NCI-H748 (cell line): ENCODE results near the gene STEAP1B.
"Not testable (repeated sequence)": the region's sequence is repeated elsewhere in the genome, so short reads cannot be mapped to it uniquely, and the experiment has no call there.

Source experiments
- DNase-seq: peaks from one replicate; lab custom pipeline; 2025; ENCODE audit not compliant: unreplicated experiment; lab: John Stamatoyannopoulos, UW

STEAP1B gene

DNA sequence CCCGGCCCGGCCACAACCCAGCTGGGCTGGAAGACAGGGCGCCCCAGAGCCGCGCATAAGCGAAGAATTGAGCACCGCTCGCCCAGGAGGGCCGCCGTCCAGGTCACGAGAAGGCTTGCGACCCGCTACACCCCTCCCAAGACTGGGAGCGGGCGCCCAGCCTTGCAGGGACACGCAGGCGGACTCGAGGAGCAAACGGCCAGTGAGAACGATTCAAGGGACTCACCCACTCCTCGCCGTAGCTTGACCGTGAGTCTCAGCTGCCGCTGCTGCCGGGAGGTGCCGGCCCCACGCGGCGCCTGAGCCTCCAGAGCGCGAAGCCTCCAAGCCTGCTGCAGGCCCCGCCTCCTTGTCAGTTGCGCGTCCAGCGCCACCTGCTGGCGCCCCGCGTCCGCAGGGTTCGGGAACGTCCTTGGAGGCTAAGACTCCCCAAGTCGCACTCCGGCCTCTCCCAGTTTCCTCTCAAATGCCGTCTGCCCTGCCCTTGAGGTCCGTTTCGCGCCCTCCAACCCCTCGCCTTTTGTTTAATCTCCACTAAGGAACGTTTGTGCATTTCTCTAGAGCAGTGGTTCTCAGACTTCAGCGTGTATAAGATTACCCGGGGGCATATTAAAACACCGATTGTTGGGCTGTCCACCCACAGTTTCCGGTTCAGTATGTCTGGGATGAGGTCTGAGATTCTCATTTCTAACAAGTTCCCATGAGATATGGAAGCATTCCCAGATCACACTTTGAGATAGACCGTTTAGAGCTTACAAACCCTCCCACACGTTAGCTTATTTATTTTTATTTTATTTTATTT, at the start of gene STEAP1B:
Gene STEAP1B, minus strand, starts transcription at position 301 of the 802 bp plus-strand sequence. CDS start 5,333 bp downstream, outside the sequence.
- DNase-seq: peak; percentile 57

GRCh38 chr7:22549051-22549450, 49.1 kb upstream of the STEAP1B start:
- DNase-seq: peak; percentile 44

GRCh38 chr7:22548313-22548712, 48.3 kb upstream of the STEAP1B start:
- DNase-seq: peak; percentile 83

GRCh38 chr7:22546769-22547168, 46.8 kb upstream of the STEAP1B start:
- no peak for DNase-seq

DNA sequence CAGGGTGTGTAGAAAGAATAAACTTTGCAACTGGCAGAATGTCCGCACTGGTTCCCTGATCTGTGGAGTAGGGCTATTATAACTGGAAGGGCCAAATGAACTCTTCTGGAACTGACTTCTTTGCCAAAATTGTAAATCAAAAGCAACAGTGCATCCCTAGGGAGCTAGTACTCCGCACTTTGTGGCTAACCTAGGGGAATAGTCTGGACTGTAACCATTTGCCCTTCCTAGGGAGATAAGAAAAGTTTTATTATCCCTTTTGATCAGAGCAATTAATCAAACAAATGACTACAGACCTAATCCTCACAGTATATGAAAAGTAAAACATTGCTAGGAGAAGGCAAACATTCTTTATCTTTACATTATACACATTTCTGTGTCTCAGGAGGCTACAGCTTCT, 45.5 kb upstream of the STEAP1B start:
- no peak for DNase-seq

GRCh38 chr7:22544245-22544644, 44.3 kb upstream of the STEAP1B start:
- no peak for DNase-seq

DNA sequence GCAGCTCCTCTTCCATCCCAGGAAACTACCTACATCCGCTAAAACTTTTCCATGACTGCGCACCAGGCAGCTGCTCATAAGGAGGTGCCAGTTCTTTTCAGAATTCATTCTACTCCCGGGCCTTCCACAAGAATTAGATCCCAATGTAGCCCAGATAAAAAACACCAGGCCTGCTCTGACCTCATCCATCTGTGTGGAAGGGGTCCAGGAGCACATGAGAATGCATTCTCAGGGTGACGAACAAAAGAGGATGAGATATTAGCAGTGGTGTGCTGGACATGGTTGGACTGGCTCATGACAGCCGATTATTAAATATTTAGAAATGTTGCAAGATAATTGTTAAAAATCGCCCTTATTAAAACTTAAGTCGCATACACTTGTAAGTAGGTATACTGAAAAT, 43.2 kb upstream of the STEAP1B start:
- DNase-seq: no peak

DNA sequence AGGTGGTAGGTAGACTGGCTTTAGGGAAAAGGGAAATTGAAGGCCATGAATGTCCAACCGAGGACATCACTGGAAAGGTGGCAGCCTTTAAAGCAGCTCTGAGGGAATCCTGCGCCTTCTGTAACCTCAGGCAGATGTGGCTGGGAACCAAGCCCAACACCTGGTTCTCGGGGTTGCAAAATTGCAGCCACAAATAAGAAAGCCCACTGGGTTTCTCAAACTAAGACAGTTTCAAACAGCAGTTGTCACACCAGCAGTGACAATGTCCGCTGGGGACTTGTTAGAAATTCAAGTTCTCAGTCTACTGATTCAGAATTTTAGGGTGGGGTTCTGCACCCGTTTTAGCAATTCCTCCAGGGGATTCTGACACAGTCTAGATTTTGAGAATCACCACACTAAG, 42.7 kb upstream of the STEAP1B start:
- DNase-seq: no peak

DNA sequence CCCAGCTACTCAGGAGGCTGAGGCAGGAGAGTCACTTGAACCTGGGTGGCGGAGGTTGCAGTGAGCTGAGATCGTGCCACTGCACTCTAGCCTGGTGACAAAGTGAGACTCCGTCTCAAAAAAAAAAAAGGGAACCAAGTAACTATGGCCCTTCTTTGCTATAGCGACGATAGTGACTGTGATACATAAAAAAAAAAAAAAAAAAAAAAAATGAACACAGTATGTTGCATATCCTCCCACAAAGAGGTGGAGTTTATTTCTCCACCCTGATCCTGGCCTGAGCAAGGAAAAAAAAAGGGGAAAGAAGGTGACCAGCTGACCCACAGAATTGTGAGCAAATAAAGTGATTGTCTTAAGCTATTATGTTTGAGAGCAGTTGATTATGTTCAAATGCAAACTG, 42.3 kb upstream of the STEAP1B start:
- DNase-seq: no peak

GRCh38 chr7:22541789-22542188, 41.8 kb upstream of the STEAP1B start:
- DNase-seq: no peak

DNA sequence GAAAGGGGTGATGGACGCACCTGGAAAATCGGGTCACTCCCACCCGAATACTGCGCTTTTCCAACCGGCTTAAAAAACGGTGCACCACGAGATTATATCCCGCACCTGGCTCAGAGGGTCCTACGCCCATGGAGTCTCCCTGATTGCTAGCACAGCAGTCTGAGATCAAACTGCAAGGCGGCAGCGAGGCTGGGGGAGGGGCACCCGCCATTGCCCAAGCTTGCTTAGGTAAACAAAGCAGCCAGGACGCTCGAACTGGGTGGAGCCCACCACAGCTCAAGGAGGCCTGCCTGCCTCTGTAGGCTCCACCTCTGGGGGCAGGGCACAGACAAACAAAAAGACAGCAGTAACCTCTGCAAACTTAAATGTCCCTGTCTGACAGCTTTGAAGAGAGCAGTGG, 28.5 kb upstream of the STEAP1B start:
- DNase-seq: not testable (repeated sequence)

DNA sequence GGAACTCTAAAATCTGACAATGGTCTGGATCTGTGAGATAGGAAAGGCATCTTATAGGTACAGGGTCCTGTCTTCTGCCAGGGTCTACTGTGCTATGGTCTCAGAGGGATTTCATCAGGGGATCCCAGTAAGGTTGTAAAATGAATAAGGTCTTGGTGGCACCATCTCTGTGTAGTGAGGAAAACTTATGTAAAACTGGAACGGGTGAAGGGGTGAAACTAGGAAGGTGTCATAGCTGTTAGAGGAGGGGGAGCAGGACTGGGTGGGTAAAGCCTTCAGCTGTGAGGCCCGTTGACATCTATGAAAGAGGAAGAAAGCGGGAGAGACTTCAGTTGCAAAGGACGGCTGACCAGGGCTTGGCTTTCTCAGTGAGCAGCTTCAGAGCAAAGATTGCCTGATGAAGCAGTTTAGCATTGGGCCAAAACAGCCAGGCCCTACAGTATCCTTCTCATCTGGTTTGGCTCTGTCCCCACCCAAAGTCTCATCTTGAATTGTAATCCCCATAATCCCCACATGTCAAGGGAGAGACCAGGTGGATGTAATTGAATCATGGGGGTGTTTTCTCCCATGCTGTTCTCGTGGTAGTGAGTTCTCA, 24.5 kb upstream of the STEAP1B start:
- DNase-seq: not testable (repeated sequence)

GRCh38 chr7:22523478-22524352, 23.7 kb upstream of the STEAP1B start:
- peak; percentile 54 for DNase-seq

- DNase-seq: not testable (repeated sequence)
Observed at GRCh38 chr7:22519560-22519959, 19.6 kb upstream of the STEAP1B start.

DNA sequence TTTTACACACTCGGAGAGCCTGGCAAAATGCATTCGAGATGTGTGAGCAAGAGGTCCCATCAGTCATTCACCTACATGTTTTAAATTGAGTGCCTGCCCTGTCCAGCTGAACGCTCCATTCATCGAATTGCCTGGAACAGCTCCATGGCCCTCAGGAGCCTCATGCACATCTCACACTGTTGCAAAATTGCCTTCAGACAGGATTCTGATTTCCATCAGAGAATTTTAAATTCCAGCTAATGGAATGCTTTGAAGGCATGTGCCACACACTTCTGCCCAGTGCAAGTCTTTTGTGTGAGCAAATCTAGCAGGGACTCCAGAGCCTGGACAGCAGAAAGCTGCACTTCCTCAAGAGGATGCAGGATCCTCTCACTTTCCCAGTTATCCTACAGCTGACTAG, 17.0 kb upstream of the STEAP1B start:
- not testable (repeated sequence) for DNase-seq

DNA sequence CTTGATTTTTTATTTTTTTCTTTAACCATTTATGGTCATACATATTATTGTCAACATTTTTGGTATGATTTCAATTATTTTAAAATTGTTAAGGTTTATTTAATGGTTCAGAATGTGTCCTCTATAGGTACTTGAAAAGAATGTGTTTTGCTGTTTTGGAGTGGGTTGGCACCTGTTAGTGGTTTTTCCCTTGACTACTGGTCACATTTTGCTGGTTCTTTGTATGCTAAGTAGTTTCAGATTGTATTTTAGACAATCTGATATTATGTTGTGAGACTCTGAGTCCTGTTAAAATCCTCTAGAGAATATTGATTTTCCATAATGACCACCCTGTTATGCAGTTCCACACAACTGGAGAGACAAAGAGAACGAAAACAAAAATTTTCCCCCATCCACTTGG, 15.0 kb upstream of the STEAP1B start:
- not testable (repeated sequence) for DNase-seq

DNA sequence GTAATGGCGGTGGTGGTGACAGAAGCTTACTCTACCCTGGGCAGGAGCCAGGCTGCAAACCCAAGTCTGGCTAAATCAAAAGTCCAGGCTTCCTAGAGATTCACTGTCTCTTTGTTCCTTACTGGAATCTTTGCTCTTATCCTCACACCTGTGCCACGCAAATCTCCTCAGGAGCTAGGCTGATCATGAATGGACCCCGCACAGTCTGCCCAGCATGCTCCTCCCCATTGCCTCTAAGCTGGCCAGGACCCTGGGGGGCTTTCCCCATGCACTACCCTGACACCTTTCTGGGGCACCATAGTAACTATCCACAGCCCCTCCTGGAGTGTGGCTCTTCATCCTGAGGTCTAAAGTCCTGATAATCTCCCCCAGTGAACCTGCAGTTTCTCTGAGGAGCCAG, 7.3 kb upstream of the STEAP1B start:
- not testable (repeated sequence) for DNase-seq

GRCh38 chr7:22506316-22507020, 6.5 kb upstream of the STEAP1B start:
- not testable (repeated sequence) for DNase-seq

DNA sequence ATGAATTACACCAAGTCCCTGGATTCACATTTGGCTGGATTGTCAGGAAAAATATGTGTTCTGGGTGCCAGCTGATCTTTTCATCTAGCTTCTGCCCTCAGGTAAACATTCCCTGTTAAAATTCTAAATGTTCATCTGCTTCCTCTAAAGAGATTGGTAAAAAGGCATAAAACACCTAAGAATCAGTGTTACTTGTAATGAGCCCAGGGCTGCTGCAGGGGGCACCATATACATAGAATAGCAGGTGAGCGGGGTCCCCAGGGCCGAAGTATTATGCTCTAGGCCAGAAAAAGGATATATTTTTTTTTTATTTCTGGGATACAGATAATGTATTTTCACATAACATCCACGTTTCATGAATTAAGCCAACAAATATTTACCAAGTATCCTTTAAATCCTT, 4.5 kb upstream of the STEAP1B start:
- peak; percentile 9 for DNase-seq

- DNase-seq: not testable (repeated sequence)
Observed at GRCh38 chr7:22502104-22502503, 2.1 kb upstream of the STEAP1B start.

GRCh38 chr7:22501336-22501735, 1.3 kb upstream of the STEAP1B start:
- peak; percentile 54 for DNase-seq
